ENCODE data around the gene MAP1LC3B2.

The MAP1LC3B2 gene

DNA sequence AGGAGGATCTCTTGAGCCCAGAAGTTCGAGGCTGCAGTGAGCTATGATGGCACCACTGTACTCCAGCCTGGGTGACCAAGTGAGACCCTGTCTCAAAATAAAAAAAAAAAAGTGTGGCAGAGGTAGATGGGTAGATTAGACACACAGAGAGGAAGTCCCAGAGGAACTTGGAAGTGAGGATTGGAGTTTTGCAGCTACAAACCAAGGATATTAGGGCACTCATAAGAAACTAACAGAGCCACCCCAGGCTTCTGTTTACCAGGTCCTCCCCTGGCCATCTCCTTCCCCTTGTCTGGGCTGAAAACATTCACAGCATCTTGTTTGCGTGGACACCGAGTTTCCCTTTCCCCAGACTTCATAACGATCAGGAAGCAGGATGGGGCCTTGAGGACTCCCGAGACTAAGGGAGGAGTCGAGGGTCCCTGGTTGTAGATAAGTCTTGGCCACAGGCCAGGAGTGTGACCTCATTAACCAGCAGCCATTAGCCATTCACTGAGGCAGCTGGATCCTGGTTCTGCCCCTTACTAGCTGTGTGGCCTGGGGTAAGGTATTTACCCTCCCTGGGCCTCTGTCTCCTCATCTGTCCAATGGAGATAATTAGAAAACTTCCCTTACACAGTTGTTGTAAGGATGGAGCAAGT lies 2.1 kb downstream of the MAP1LC3B2 start:
- TF ChIP-seq, protein P1, sequence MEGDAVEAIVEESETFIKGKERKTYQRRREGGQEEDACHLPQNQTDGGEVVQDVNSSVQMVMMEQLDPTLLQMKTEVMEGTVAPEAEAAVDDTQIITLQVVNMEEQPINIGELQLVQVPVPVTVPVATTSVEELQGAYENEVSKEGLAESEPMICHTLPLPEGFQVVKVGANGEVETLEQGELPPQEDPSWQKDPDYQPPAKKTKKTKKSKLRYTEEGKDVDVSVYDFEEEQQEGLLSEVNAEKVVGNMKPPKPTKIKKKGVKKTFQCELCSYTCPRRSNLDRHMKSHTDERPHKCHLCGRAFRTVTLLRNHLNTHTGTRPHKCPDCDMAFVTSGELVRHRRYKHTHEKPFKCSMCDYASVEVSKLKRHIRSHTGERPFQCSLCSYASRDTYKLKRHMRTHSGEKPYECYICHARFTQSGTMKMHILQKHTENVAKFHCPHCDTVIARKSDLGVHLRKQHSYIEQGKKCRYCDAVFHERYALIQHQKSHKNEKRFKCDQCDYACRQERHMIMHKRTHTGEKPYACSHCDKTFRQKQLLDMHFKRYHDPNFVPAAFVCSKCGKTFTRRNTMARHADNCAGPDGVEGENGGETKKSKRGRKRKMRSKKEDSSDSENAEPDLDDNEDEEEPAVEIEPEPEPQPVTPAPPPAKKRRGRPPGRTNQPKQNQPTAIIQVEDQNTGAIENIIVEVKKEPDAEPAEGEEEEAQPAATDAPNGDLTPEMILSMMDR (conservative IDR thresholded peaks at IDR 0.05): no peak

DNA sequence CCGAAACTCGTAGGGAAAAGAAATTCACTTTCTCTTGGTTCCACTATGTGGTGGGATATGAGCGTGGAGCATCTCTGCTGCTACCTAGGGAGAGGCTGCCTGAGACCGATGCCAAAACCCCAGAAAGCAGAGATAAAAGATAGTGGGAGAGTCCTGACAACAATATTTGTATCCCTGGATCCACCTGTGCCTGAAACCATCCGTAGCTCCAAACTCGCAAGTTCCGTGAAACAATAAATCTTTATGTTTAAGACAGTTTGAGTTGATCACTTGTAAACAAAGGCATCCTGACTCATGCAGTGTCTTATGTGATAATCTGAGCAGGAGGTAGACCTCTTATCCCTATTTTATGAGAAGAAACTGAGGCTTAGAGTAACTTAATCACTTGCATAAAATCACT lies 2.9 kb downstream of the MAP1LC3B2 start:
- TF ChIP-seq, protein P1 (conservative IDR thresholded peaks at IDR 0.05): no peak
- no peak overlapping the region for H3K27ac ChIP-seq

More for the DNA sequence above, 2.1 kb downstream of the MAP1LC3B2 start:
- H3K27ac ChIP-seq: no peak overlapping the region

DNA sequence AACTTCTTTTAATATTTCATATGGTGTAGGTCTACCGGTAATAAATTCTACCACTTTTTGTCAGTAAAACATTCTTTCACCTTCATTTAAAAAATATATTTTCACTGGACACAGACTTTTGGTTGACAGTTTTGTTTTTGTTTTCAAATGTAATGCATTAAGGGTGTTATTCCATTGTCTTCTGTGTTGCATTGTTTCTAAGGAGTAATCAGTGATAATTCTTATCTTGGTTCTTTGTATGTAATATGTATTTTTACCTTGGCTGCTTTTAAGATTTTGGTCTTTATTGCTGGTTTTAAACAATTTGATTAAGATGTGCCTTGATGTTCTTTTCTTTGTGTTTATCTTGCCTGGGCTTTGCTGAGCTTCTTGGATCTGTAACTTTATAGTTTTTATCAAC lies 4.1 kb downstream of the MAP1LC3B2 start:
- TF ChIP-seq, protein P1 (conservative IDR thresholded peaks at IDR 0.05): no peak
- H3K27ac ChIP-seq: no peak overlapping the region

DNA sequence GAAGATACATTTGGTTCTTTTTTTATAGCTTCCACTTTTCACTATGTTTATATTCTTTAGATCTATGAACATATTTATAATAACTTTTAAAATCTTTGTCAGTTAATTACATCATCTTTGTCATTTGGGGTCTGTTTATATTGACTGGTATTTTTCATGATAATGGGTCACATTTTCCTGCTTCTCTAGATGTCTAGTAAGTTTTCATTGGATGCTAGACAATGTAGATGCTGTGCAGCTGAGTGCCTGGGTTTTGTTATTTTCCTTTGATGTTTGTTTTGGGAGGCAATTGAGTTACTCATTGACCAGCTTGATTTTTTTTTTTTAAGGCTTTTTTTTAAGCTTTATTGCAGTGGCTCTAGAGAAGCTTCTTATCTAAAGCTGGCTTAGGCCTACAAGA lies 4.9 kb downstream of the MAP1LC3B2 start:
- TF ChIP-seq, protein P1 (conservative IDR thresholded peaks at IDR 0.05): no peak

DNA sequence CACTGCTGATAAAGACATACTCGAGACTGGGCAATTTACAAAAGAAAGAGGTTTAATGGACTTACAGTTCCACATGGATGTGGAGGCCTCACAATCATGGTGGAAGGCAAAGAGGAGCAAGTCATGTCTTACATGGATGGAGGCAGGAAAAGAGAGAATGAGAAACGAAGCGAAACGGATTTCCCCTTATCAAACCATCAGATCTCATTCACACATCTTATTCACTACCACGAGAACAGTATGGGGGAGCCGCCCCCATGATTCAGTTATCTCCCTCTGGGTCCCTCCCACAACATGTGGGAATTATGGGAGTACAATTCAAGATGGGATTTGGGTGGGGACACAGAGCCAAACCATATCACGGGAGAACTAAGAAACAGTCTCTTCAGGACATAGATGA lies 6.0 kb downstream of the MAP1LC3B2 start:
- H3K27ac ChIP-seq: peak overlapping the region; percentile 41

More for the DNA sequence above, 4.9 kb downstream of the MAP1LC3B2 start:
- no peak overlapping the region for H3K27ac ChIP-seq

DNA sequence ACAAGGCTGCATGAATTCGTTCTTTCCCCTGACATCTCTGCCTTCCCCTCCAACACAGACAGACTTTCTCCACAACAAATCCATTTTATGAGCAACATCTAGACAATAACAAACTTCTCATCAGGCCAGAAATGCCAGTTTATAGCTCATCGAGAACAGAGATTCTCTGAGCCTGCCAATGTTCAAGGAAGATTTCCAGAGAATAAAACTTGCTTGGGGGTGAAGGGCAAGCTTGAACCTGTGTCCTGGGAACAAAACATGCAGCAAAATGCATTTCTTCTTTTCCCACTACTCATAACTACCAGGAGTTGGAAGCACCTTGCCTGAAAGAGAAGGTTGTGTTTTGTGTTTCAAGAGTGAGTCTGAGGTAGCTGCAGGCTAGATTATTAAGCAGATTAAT lies 6.8 kb downstream of the MAP1LC3B2 start:
- H3K27ac ChIP-seq: peak overlapping the region; percentile 41
- TF ChIP-seq, protein P1 (conservative IDR thresholded peaks at IDR 0.05): no peak

DNA sequence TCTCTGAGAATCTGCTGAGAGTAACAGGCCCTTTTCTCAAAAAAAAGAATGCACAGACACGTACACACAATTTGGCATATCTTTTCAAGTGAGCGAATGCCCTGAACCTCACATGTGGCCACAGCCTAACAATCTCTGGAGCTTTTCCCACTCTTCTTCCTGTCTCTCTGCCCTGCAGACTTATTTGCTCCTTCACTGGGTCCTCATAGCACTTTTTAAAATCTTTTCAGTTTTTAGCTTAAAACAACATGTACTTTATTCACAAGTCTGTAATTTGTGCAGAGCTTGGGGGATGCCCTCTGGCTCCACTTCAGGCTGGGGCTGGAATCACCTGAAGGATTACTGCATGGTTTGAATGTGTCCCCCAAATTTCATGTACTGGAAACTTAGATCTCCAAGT lies 9.0 kb downstream of the MAP1LC3B2 start:
- TF ChIP-seq, protein P1 (conservative IDR thresholded peaks at IDR 0.05): no peak
- H3K27ac ChIP-seq: no peak overlapping the region

DNA sequence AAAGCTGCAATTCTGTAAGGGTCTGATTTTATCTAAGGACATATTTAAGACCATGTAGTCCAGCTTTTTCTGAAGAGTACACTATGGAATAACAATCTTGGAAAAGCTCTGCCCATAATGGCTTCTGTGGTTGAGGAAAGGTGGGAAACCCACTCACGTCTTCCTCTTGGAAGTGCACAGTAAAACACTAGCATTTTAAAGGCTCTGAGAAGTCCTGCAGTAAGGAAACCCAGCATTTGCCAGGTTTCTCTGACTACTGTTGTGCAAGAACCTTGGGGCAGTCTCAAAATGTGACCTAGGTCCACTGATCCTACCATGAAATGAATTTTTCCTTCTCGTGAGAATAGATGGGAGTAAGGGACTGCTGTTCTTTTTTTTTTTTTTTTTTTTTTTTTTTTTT lies 11.9 kb downstream of the MAP1LC3B2 start:
- H3K27ac ChIP-seq: no peak overlapping the region

More for the DNA sequence above, 11.9 kb downstream of the MAP1LC3B2 start:
- TF ChIP-seq, protein P1 (conservative IDR thresholded peaks at IDR 0.05): no peak
